Duodenal mucosa (tissue), 2 donors: Measurements from ENCODE around the gene RRM2.

ENCODE experiments used
- H3K27ac ChIP-seq: one replicate; pipeline ENCODE4 v1.7.0; 2013; ENCODE audit warnings: low read depth, low read length
- H3K27me3 ChIP-seq, 2 donors: one replicate each; pipeline ENCODE4 v1.7.0; 2013; ENCODE audit warnings: low read length in 2 of 2, control low read depth in 1 of 2; ENCODE audit not compliant: insufficient read depth in 2 of 2, control insufficient read depth in 1 of 2
- H3K36me3 ChIP-seq, 2 donors: one replicate each; pipeline ENCODE4 v1.7.0; 2013; ENCODE audit warnings: low read length in 2 of 2, control low read depth in 1 of 2; ENCODE audit not compliant: insufficient read depth in 2 of 2, control insufficient read depth in 1 of 2
- H3K4me1 ChIP-seq, 2 donors: one replicate each; pipeline ENCODE4 v1.7.0; 2013; ENCODE audit warnings: low read length in 2 of 2, control low read depth in 1 of 2; ENCODE audit not compliant: insufficient read depth in 2 of 2, control insufficient read depth in 1 of 2
- H3K4me3 ChIP-seq, 2 donors: one replicate each; pipeline ENCODE4 v1.7.0; 2013; ENCODE audit warnings: low read length in 2 of 2, low read depth in 1 of 2
- H3K9ac ChIP-seq, 2 donors: one replicate each; pipeline ENCODE4 v1.7.0; 2013; ENCODE audit warnings: low read length in 2 of 2, low read depth in 1 of 2
- H3K9me3 ChIP-seq, 2 donors: one replicate each; pipeline ENCODE4 v1.7.0; 2013; ENCODE audit warnings: low read length in 2 of 2, control low read depth in 1 of 2; ENCODE audit not compliant: control insufficient read depth in 1 of 2

RRM2 gene

DNA sequence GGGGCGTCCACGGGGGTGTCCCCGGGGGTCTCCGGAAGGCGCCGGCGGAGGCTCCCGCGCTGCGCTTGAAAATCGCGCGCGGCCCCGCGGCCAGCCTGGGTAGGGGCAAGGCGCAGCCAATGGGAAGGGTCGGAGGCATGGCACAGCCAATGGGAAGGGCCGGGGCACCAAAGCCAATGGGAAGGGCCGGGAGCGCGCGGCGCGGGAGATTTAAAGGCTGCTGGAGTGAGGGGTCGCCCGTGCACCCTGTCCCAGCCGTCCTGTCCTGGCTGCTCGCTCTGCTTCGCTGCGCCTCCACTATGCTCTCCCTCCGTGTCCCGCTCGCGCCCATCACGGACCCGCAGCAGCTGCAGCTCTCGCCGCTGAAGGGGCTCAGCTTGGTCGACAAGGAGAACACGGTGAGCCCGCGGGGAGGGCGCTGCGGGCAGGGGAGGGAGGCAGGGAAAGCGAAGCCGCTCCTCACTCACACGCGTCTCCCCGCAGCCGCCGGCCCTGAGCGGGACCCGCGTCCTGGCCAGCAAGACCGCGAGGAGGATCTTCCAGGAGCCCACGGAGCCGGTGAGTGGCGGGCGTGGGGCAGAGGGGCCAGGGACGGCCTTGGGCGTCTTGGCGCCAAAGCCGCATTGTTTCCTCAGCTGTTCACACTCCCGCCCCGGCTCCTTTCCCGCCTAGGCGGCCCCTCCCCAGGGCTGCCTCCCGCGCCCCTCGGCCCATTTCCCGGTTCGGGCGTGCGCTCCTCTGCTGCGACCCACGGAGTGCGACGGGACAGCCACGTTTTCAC, at the start of gene RRM2:
Gene RRM2 (plus strand): TSS at position 240 of the 781 bp plus-strand sequence. CDS start 60 bp downstream, at position 300.
- Histone ChIP-seq H3K4me3 (peak within 1 kb of the TSS; percentile 74 to 78), H3K27ac (peak within 1 kb of the TSS; percentile 54), H3K9ac (peak within 1 kb of the TSS; percentile 64 to 71), H3K4me1 (peaks cover 47 to 62% of the 10 kb centered on the region in 2 donors), H3K9me3 (no peaks in the 10 kb centered on the region), H3K27me3 (peaks cover 0 to 4% of the 10 kb centered on the region in 2 donors), H3K36me3 (no peaks in the 10 kb centered on the region)

DNA sequence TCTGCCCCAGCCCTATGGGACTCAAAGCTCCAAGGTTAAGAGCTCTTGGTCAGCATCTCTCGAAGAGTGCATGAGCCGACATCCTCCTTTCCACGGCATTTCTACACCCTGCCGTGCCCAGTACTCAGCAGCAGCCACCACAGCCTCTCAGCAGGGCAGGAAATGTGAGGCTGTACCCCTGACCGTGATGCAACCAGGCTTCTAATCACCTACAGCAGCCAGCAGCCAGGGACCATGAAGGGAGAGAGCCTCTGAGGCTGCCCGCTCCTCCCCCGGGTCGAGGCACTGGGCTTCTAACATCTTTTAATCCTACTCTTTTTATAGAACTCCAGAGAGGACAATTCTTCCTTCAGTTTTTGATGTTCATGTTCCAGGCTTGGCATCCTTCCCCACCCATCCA, 48.8 kb upstream of the RRM2 start:
- no peaks in the 10 kb centered on the region for H3K9me3 ChIP-seq
- no peak overlapping the region for H3K9ac ChIP-seq
- no peak overlapping the region for H3K27ac ChIP-seq
- no peaks in the 10 kb centered on the region for H3K4me1 ChIP-seq
- no peaks in the 10 kb centered on the region for H3K36me3 ChIP-seq
- no peak overlapping the region for H3K4me3 ChIP-seq
- peaks cover 27 to 36% of the 10 kb centered on the region in 2 donors for H3K27me3 ChIP-seq

DNA sequence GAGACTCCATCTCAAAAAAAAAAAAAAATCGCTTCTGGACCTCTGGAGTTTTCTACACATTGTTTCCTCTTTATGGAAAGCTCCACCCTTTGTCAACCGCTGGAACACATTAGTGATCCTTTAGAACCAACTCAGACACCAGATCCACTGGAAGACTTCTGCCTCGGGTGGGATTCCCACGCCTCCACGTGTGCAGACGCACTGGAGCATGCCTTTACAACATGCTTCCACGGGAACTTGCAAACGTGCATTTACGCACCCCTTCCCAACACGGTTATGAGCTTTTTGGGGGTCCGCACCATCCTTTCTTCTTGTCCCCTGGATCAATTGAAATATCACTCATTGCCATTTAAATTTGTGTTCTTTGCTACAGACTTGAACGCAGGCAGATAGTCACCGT, 47.4 kb upstream of the RRM2 start:
- H3K4me3 ChIP-seq: no peak overlapping the region
- no peaks in the 10 kb centered on the region for H3K4me1 ChIP-seq
- H3K9me3 ChIP-seq: no peaks in the 10 kb centered on the region
- H3K27ac ChIP-seq: no peak overlapping the region
- H3K36me3 ChIP-seq: no peaks in the 10 kb centered on the region
- H3K27me3 ChIP-seq: peaks cover 33 to 42% of the 10 kb centered on the region in 2 donors
- no peak overlapping the region for H3K9ac ChIP-seq

DNA sequence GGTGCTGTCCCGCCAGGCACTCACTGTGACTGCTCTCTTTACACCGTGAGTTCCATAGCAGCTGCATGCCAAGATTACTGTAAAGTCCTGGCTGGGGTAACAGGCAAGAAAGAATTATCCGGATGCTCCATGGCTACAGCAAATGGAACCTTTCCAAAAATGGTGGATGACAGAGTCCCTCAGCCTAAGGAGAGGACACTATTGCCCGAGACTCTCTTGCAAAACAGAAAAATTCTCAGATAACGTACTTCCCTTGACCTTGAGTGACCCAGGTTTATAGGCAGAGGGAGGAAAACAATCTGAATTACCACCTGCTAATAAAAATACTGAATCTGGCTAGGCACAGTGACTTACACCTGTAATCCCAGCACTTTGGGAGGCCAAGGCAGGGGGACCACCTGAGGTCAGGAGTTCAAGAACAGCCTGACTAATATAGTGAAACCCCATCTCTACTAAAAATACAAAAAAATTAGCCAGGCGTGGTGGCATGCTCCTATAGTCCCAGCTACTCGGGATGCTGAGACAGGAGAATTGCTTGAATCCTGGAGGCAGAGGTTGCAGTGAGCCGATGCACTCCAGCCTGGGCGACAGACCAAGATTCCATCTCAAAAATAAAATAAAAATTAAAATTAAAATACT, 46.8 kb upstream of the RRM2 start:
- Histone ChIP-seq H3K27me3 (peaks cover 35 to 45% of the 10 kb centered on the region in 2 donors), H3K27ac (no peak overlapping the region), H3K36me3 (no peaks in the 10 kb centered on the region), H3K9ac (no peak overlapping the region), H3K9me3 (no peaks in the 10 kb centered on the region), H3K4me1 (peaks cover 0 to 3% of the 10 kb centered on the region in 2 donors), H3K4me3 (no peak overlapping the region)

DNA sequence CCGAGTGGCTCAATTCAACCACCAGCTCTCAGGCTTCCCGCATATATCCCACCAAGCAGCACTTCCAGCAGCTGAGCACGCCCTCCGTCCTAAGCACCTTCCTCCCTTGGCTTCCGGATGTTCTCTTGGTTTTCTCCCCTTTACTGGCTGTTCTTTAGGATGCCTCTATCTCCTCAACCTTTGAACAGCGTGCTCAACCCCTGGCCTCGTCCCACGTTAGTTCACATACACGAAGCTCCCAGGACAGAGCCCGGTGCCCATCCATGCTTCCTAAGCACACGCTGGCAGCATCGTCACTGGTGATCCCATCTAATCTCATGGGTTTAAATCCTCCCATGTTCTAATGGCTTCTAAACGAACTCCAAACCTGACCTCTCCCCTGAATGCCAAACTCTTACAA, 46.0 kb upstream of the RRM2 start:
- Histone ChIP-seq H3K4me3 (no peak overlapping the region), H3K36me3 (no peaks in the 10 kb centered on the region), H3K9ac (no peak overlapping the region), H3K9me3 (no peaks in the 10 kb centered on the region), H3K27ac (no peak overlapping the region), H3K27me3 (peaks cover 42 to 50% of the 10 kb centered on the region in 2 donors), H3K4me1 (peaks cover 0 to 6% of the 10 kb centered on the region in 2 donors)

DNA sequence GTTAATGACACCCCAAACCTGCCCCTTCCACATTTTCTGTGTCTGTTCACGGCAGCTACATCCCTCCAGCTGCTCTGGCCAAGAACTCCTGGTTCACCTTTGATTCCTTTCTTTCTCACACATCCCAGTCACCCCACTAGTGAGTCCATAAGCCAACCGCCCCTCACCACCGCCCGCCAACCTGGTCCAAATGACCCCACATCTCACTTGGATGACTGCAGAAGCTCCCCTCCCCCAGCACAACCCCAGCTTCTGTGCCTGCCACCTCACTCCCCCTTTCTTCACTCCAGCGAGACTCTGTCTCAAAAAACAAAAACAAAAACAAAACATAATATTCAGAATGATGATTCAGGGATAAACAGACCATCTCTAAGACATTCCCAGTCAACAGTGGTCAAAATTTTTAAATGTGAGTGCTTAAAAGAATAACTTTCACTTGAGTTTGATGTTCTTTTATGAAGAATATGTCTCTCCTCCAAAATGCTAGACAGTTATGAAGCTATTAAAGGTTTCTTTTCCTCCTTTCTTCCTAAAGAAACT, 45.5 kb upstream of the RRM2 start:
- Histone ChIP-seq H3K36me3 (no peaks in the 10 kb centered on the region), H3K9me3 (no peaks in the 10 kb centered on the region), H3K9ac (no peak overlapping the region), H3K4me3 (no peak overlapping the region), H3K27ac (no peak overlapping the region), H3K4me1 (peaks cover 0 to 6% of the 10 kb centered on the region in 2 donors), H3K27me3 (peaks cover 42 to 50% of the 10 kb centered on the region in 2 donors)

DNA sequence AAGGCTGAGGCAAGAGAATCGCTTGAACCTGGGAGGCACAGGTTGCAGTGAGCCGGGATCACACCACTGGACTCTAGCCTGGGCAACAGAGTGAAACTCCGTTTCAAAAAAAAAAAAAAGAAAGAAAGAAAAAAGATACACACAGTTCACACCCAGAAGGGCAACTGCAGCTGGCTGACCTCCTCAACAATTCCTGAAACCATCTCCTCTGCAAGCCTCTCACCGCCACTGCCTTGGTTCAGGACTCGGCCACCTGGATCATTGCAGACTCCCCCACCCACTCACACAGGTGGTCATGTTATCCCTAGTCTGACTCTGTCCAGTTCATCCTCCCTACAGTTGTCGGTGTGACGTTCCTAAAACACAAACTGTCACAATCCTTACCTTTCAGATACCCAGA, 44.5 kb upstream of the RRM2 start:
- Histone ChIP-seq H3K9ac (no peak overlapping the region), H3K4me1 (peaks cover 0 to 6% of the 10 kb centered on the region in 2 donors), H3K4me3 (no peak overlapping the region), H3K27me3 (peaks cover 46 to 54% of the 10 kb centered on the region in 2 donors), H3K9me3 (no peaks in the 10 kb centered on the region), H3K36me3 (no peaks in the 10 kb centered on the region), H3K27ac (no peak overlapping the region)

DNA sequence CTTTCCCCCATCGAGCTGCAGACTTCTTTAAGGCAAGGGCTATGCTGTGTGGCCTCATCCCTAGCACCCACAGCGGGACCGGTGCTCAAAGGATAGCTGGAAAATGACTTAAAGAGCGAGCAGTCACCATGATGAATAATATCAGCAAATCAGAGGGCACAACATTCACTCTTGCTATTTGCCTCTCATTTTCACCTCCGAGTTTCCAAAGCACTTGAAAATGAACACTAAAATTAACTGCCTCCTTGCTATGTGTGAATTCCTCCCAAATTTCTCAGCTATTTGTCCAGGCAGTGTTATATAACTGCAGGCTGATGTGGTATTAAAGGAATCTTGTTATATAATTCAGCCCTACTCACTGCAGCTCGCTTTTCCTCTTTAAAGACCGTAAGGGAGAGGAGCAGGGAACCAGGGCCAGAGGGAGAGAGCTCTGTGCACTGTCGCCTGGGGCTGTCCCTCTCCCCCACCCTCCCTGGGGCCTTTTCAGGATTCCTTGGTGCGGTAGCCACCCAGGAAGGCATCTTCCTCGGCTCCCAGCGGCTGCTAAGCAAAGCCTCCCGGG, 43.8 kb upstream of the RRM2 start:
- Histone ChIP-seq H3K4me3 (peak overlapping the region; percentile 45 to 56), H3K36me3 (no peaks in the 10 kb centered on the region), H3K9ac (peak overlapping the region in 1 of 2 donors; percentile 48), H3K27me3 (peaks cover 43 to 56% of the 10 kb centered on the region in 2 donors), H3K27ac (peak overlapping the region; percentile 30), H3K9me3 (no peaks in the 10 kb centered on the region), H3K4me1 (peaks cover 0 to 6% of the 10 kb centered on the region in 2 donors)

DNA sequence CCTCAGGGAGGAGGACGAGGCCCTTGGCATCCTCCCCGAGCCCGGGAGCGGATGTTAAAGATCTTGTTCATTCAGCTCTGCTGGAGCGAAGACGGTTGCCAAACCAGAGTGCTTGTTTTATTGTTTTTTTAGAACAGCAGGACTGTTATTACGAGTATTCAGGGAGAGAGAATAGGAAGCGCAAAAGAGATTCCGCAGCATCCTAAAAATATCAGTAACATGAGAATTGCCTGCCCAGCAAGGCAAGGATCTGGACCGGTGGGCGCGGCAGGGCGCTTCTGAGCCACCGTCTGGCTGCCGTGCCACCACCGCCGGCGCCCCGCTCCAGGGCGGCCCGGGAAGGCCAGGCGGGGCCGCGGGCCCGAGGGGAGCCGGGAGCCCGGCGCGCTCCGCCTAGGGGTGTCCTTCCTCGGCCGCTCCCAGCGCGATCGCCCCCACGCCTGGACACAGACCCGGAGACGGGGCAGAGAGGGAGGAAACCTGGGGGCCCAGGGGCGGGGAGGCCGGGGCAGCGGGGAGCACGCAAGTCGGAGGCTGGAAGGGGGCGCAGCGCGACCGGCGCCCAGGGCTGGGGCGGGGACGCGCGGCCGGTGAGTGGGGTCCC, 43.2 kb upstream of the RRM2 start:
- H3K4me3 ChIP-seq: peak overlapping the region; percentile 45 to 56
- peaks cover 0 to 6% of the 10 kb centered on the region in 2 donors for H3K4me1 ChIP-seq
- H3K27me3 ChIP-seq: peaks cover 42 to 57% of the 10 kb centered on the region in 2 donors
- H3K36me3 ChIP-seq: no peaks in the 10 kb centered on the region
- H3K27ac ChIP-seq: peak overlapping the region; percentile 30
- H3K9ac ChIP-seq: peak overlapping the region in 1 of 2 donors; percentile 48
- H3K9me3 ChIP-seq: no peaks in the 10 kb centered on the region
